COR-L47 (cell line): ENCODE measurements around the gene STAM.
"Not testable (repeated sequence)": the region's sequence is repeated elsewhere in the genome, so short reads cannot be mapped to it uniquely, and the experiment has no call there.

Experiments
- DNase-seq: peaks from one replicate; lab custom pipeline; 2025; lab: John Stamatoyannopoulos, UW

Gene STAM

DNA sequence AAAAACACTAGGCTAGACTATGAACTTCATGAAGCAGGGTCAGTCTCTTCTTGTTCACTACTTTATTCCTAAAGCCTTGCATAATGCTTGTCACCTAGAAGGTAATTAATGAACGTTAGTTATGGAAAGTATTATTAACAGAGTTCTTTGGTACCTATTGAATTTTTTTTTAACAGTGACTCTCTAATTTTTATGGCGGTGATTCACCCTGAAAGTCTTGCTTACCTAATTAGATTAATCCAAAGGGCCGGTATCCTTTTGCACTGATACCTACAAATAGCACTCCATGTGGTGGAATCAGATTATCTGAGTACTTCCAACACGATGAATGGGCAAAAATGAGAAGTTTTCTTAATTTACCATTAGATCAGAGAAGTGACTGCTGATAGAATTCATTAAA, 31.7 kb downstream of the STAM start:
- DNase-seq = no peak

DNA sequence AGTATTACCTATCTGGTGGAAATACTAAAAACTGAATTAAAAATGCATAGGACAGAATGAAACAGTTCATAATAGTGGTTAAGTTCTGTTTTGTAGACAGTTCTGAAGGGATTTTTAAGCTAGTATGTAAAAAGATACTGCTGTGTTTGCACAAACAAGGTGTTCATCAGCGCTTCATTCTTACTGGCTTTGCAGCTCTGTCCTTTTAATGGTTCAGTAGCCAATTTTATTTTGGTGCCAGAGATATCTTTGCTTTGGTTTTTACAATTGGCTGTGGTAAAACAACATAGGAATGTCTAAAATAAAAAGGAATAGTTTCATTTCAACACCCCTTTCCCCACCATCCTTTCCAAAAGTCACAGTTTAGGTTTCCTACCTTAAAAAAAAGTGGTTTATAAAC, 33.0 kb downstream of the STAM start:
- no peak for DNase-seq

GRCh38 chr10:17682236-17682946, 38.4 kb downstream of the STAM start:
- no peak for DNase-seq

- no peak for DNase-seq
Measured at GRCh38 chr10:17683541-17683940, 39.6 kb downstream of the STAM start.

DNA sequence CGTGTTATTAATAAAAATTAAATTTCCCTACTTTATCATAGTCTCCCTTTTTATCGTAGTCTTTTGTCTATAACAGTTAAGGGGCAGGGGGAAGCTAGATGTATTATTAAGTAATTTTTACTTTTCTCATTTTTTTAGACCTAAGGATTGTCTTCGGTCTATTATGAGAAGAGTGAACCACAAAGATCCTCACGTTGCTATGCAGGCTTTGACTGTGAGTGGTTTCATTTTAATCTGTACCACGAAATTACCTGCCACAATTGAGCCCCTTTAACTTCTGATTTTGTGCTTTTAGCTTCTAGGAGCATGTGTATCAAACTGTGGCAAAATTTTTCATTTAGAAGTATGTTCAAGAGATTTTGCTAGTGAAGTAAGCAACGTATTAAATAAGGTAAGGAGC, 40.6 kb downstream of the STAM start:
- no peak for DNase-seq

DNA sequence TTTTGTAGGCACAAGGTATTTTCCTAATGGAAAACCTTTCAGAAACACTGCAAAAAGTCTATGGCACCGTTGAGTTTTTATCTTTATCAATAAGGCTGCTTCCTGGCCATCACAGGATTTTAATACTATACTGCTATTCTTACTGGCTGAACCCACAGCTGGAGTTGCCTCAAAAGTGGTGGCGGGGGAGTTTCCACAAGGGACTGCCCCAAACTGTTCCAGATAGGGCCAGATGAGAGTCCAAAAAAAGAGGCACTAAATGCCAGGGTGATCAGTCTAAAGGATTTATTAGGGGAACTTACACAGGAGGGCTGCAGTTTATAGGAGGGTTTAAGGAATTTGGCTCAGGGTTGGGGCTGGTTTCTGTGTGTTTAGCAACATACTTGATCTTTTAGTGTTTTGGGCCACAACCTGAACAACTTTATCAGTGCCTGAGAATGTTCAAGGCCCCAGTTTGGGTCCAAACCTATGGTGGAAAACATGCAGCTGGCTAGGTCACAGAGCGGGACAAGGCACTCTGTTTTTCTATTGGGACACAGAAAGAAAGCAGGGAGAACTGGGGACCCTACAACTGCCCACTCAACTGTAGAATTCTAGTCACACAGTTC, 41.4 kb downstream of the STAM start:
- no peak for DNase-seq

DNA sequence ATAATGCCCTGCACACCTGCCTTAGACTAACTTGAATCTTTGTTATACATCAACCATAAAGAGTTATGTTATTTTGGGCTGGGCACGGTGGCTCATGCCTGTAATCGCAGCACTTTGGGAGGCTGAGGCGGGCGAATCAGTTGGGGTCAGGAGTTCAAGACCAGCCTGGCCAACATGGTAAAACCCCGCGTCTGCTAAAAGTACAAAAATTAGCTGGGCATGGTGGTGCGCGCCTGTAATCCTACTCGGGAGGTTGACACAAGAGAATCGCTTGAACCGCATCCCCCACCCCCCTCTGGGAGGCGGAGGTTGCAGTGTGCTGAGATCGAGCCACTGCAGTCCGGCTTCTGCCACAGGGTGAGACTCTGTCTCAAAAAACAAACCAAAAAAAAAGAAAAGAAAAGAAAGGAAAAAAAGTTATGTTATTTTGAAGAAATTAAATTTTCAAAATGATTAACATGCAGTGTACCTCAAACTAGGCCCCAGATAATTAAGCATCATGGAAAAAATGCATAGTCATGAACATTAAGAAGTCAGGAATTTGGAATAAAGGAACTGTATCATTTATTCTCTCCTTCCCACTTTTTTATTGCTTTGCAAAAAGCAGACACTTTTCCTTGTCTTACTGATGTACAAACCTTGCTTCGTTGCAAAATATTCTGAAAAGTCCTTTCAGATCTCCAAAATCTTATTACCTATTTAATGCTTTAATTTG, 43.3 kb downstream of the STAM start:
- DNase-seq = no peak

- no peak for DNase-seq
Measured at GRCh38 chr10:17689137-17689536, 45.2 kb downstream of the STAM start.

DNA sequence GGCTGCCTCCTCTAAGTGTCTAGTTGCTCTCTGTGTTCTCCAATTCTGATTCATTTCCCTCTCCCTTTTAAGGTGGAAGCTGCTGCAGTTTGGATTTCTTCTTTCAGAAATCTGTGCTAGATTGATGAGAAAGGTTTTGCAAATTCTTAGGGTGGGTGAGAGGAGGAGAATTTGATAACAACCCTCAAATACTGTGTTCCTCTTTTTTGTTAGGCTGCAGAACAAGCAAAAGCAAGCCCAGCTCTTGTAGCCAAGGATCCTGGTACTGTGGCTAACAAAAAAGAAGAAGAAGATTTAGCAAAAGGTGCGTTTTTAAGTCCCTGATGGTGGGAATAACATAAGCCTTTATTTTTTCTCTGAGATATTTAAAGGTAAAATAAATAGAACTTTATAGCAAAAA, 49.1 kb downstream of the STAM start:
- DNase-seq = no peak

- no peak for DNase-seq
Measured at GRCh38 chr10:17698696-17699095, 54.7 kb downstream of the STAM start.

GRCh38 chr10:17701301-17701700, 57.4 kb downstream of the STAM start:
- no peak for DNase-seq

DNA sequence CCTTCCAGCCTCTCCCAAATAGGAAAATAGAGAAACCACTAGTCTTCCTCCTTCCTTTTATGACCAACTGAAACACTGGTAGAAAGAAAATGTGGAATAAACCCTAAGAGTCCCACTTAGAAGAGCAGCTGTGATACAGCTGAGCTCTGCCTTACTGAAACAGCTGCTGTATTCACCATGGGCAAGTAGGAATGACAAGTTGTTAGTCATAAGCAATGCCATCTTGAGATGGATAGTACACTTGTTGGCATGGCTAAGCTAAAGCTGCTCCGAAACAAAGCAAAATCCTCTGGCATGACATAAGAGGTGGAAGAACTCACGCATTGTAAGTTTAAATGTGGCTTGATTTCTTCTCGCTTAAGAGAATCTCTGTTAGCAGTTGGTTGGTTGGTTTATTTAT, 59.8 kb downstream of the STAM start:
- DNase-seq = no peak

- DNase-seq = no peak
Measured at GRCh38 chr10:17708821-17709220, 64.9 kb downstream of the STAM start.

GRCh38 chr10:17709492-17709891, 65.5 kb downstream of the STAM start:
- DNase-seq = no peak

- no peak for DNase-seq
Measured at GRCh38 chr10:17710181-17710580, 66.2 kb downstream of the STAM start.

GRCh38 chr10:17712053-17712452, 68.1 kb downstream of the STAM start:
- no peak for DNase-seq

DNA sequence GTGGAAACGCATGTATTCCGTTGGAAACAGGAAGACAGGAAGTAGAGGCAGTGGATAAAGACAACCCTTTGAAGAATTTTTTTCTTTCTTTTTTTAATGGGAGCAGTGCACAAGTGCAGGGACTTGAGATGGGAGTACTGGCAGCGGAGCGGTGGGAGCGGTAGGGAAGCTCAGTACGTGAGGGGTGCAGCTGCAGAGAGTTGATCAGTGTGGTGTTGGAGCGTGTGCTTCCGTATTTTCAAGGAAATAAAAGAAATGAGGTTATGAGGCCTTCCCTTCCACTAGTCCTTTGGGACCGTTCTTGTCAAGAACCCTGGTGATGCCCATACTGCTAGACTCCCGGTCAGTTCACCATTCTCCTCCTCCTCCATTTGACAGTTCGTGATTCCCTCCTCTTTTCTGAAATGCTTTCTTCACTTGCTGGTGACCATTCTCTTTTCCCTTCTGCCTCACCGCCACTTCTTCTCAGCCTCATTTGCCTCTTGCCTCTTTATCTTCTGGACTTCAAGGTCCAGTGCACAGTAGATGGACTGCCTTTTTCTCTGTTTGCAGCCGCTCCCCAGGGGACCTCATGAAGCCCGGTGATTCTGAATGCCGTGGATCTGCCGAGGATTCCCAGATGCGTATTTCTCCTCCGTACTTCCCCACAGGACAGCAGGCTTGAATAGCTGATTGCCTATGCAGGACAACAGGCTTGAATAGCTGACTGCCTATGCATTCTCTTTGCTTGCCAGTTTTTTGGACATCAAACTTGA, 68.9 kb downstream of the STAM start:
- DNase-seq = no peak

DNA sequence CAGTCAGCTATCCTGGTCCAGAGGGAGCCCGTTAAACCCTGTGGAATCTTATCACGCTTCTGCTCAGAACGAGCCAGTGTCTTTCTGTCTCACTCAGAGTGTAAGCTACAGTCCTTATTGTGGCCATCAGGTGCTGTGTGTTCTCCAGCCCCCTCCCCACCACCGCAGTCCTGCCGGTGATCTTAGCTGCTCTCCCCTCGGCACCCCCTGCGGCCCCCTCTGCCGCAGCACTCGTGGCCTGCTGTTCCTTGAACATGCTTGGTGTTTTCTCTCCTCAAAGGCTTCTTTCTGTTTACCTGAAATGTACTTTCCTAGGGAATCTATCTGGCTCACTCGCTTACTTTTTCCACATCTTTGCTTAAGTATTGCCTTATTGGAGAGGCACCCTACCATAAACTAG, 69.8 kb downstream of the STAM start:
- no peak for DNase-seq

DNA sequence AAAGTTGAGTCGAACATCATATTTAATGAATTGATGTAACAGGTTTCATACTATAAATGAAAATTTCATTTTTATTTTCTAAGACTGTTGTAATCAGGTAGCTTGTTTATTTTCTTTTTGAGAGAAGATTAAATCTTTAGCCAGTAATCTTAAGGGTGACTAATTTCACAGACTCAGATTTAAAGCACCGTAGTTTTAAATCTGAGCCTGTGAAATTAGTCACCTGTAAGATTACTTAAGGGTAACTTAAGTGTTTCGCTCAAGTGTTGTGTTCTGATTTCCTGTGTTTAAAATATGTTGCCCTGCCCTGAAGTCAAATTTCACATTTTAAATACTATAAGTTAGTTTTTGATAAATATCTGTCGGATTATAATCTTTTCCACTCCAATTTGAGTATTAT, 72.2 kb downstream of the STAM start:
- DNase-seq = no peak

DNA sequence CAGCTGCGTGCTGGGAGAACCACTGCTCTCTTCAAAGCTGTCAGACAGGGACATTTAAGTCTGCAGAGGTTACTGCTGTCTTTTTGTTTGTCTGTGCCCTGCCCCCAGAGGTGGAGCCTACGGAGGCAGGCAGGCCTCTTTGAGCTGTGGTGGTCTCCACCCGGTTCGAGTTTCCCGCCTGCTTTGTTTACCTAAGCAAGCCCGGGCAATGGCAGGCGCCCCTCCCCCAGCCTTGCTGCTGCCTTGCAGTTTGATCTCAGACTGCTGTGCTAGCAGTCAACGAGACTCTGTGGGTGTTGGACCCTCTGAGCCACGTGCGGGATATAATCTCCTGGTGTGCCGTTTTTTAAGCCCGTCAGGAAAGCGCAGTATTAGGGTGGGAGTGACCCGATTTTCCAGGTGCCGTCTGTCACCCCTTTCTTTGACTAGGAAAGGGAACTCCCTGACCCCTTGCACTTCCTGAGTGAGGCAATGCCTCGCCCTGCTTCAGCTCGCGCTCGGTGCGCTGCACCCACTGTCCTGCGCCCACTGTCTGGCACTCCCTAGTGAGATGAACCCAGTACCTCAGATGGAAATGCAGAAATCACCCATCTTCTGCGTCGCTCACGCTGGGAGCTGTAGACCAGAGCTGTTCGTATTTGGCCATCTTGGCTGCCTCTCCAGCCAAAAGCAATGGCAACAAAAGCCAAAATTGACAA, 78.5 kb downstream of the STAM start:
- DNase-seq = not testable (repeated sequence)

- no peak for DNase-seq
Measured at GRCh38 chr10:17725703-17726102, 81.8 kb downstream of the STAM start.

DNA sequence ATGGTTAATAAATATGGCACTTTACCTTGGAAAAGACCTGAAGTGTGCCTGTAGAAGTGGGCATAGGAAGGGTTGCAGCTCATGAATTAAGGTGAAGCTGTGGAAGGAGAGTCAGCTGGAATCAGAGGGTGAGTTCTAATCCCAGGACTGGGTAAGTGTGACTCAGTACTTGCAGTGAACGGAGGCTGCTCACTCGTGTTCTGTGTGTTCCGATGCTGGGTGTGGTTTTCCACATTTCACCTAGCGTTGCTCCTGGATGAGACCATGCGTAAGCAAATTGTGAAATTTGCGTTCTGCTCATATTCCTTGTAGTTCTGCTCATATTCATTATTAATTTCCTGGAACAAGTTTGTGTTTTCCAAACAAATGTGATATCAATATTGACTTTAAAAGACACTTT, 85.7 kb downstream of the STAM start:
- DNase-seq = no peak
